T-helper 2 cell treated with Interferon-gamma antibody and Interleukin-4, amounts not matched to agents 5 μg/mL and 100 μg/mL, for 36 hours (primary cell): ENCODE results near the gene MSANTD3.

ENCODE experiments used
- DNase-seq: peaks from one replicate; pipeline ENCODE4 v3.0.0; 2021; ENCODE audit warnings: low spot score
- H3K27ac Mint-ChIP-seq: one replicate; pipeline ENCODE4 v1.8.0; 2021; ENCODE audit warnings: mild to moderate bottlenecking, mixed read lengths
- H3K27me3 Mint-ChIP-seq: one replicate; pipeline ENCODE4 v1.8.0; 2021; ENCODE audit warnings: low read depth, mixed read lengths
- H3K36me3 Mint-ChIP-seq: one replicate; pipeline ENCODE4 v1.8.0; 2021; ENCODE audit warnings: low read depth, mixed read lengths
- H3K4me1 Mint-ChIP-seq: one replicate; pipeline ENCODE4 v1.8.0; 2021; ENCODE audit warnings: low read depth, mixed read lengths
- H3K4me3 Mint-ChIP-seq: one replicate; pipeline ENCODE4 v1.8.0; 2022; ENCODE audit warnings: mild to moderate bottlenecking, moderate library complexity, mixed read lengths
- H3K9me3 Mint-ChIP-seq: one replicate; pipeline ENCODE4 v1.8.0; 2021; ENCODE audit warnings: mixed read lengths

Gene MSANTD3

GRCh38 chr9:100486479-100487176, 59.7 kb downstream of the MSANTD3 start:
- H3K36me3 Mint-ChIP-seq, result no peaks in the 10 kb centered on the region

GRCh38 chr9:100488177-100488576, 61.2 kb downstream of the MSANTD3 start:
- H3K4me3 Mint-ChIP-seq, result no peak overlapping the region
- no peaks in the 10 kb centered on the region for H3K4me1 Mint-ChIP-seq
- no peak overlapping the region for H3K27ac Mint-ChIP-seq
- no peaks in the 10 kb centered on the region for H3K36me3 Mint-ChIP-seq
- DNase-seq, result no peak
- H3K9me3 Mint-ChIP-seq, result no peaks in the 10 kb centered on the region
- peaks cover 12% of the 10 kb centered on the region for H3K27me3 Mint-ChIP-seq

More at GRCh38 chr9:100486479-100487176, 59.7 kb downstream of the MSANTD3 start:
- DNase-seq, result no peak
- Mint-ChIP-seq H3K4me1 (no peaks in the 10 kb centered on the region), H3K27ac (no peak overlapping the region), H3K4me3 (no peak overlapping the region), H3K27me3 (peaks cover 18% of the 10 kb centered on the region), H3K9me3 (no peaks in the 10 kb centered on the region)

GRCh38 chr9:100489836-100490235, 62.9 kb downstream of the MSANTD3 start:
- no peaks in the 10 kb centered on the region for H3K36me3 Mint-ChIP-seq
- H3K4me1 Mint-ChIP-seq, result no peaks in the 10 kb centered on the region
- H3K9me3 Mint-ChIP-seq, result no peaks in the 10 kb centered on the region
- H3K27ac Mint-ChIP-seq, result no peak overlapping the region
- H3K27me3 Mint-ChIP-seq, result peaks cover 10% of the 10 kb centered on the region
- no peak overlapping the region for H3K4me3 Mint-ChIP-seq
- DNase-seq, result no peak

- no peaks in the 10 kb centered on the region for H3K4me1 Mint-ChIP-seq
- H3K27ac Mint-ChIP-seq, result no peak overlapping the region
- DNase-seq, result no peak
- no peaks in the 10 kb centered on the region for H3K9me3 Mint-ChIP-seq
- H3K36me3 Mint-ChIP-seq, result no peaks in the 10 kb centered on the region
- H3K4me3 Mint-ChIP-seq, result no peak overlapping the region
- H3K27me3 Mint-ChIP-seq, result peaks cover 5% of the 10 kb centered on the region
Measured at GRCh38 chr9:100492952-100493351, 66.0 kb downstream of the MSANTD3 start.

- peaks cover 5% of the 10 kb centered on the region for H3K27me3 Mint-ChIP-seq
- no peak overlapping the region for H3K27ac Mint-ChIP-seq
- H3K4me1 Mint-ChIP-seq, result no peaks in the 10 kb centered on the region
- no peak for DNase-seq
- no peaks in the 10 kb centered on the region for H3K36me3 Mint-ChIP-seq
- no peaks in the 10 kb centered on the region for H3K9me3 Mint-ChIP-seq
- no peak overlapping the region for H3K4me3 Mint-ChIP-seq
Measured at GRCh38 chr9:100498592-100498991, 71.6 kb downstream of the MSANTD3 start.

- no peak for DNase-seq
- Mint-ChIP-seq H3K9me3 (no peaks in the 10 kb centered on the region), H3K4me1 (no peaks in the 10 kb centered on the region), H3K4me3 (no peak overlapping the region), H3K36me3 (no peaks in the 10 kb centered on the region), H3K27me3 (peaks cover 5% of the 10 kb centered on the region), H3K27ac (no peak overlapping the region)
Measured at GRCh38 chr9:100499460-100499859, 72.5 kb downstream of the MSANTD3 start.

GRCh38 chr9:100499866-100500265, 72.9 kb downstream of the MSANTD3 start:
- Mint-ChIP-seq H3K9me3 (no peaks in the 10 kb centered on the region), H3K4me3 (no peak overlapping the region), H3K4me1 (no peaks in the 10 kb centered on the region)

More at GRCh38 chr9:100499866-100500265, 72.9 kb downstream of the MSANTD3 start:
- H3K27me3 Mint-ChIP-seq, result peaks cover 5% of the 10 kb centered on the region
- DNase-seq, result no peak
- H3K27ac Mint-ChIP-seq, result no peak overlapping the region
- H3K36me3 Mint-ChIP-seq, result no peaks in the 10 kb centered on the region
